Measurements from ENCODE around the gene COQ5.

COQ5 gene

DNA sequence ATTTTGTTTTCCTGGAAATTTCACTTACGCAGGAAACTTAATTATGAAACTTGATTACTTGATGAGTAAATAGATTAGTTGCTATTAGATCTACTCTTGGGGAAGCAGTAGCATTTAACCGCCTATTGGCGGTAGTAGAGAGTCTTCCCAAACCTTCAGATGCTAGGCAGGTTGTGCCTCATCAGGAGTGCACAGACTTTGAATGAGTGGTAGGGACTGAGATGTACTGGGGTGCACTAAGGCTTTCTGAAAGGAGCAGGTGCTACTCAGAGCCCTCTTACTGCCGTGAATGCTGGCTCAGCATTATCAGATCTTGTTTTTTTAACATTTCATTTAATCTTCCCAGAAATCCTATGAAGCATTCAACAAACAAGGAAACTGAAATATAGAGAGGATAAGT, 75.0 kb downstream of the COQ5 start:
- DNase-seq (ENCODE audit: low spot score), result peak; percentile 45
